OCI-LY3 (cell line): ENCODE measurements around the gene SLC2A6.
A peak's percentile ranks its signal among the peaks of the same experiment; 100 is the strongest.

Source experiments
- H2AFZ ChIP-seq: fragments of 200-600, 300-600 bp; shearing (Covaris generic); 2 replicates; pipeline ENCODE4 v1.6.0; 2014; ENCODE audit warnings: antibody characterized with exemption, low read depth, low read length
- H3K27ac ChIP-seq: fragments of 200-600, 300-600 bp; sonication (generic); 2 replicates; pipeline ENCODE4 v1.5.1; 2014; ENCODE audit warnings: mild to moderate bottlenecking, low read length, moderate library complexity, mixed read lengths
- H3K27me3 ChIP-seq: fragments of 200-600, 300-600 bp; sonication (generic); 2 replicates; pipeline ENCODE4 v1.6.1; 2014; ENCODE audit warnings: low read depth, low read length, mixed read lengths
- H3K36me3 ChIP-seq: fragments of 200-600, 300-600 bp; sonication (generic); replicated peaks from 2 replicates; pipeline ENCODE3; 2014; ENCODE audit warnings: low read depth, low read length, mixed read lengths
- H3K4me1 ChIP-seq: fragments of 300-600, 200-600 bp; sonication (generic); 2 replicates; pipeline ENCODE4 v1.6.1; 2014; ENCODE audit warnings: low read length, mixed read lengths
- H3K4me2 ChIP-seq: fragments of 200-600, 300-600 bp; sonication (generic); 2 replicates; pipeline ENCODE4 v1.6.1; 2014; ENCODE audit warnings: low read length, mixed read lengths
- H3K4me3 ChIP-seq: fragments of 300-600, 200-600 bp; sonication (generic); 2 replicates; pipeline ENCODE4 v1.5.1; 2014; ENCODE audit warnings: antibody characterized with exemption, mild to moderate bottlenecking, low read length, moderate library complexity
- H3K79me2 ChIP-seq: fragments of 300-600, 200-600 bp; shearing (Covaris generic); 2 replicates; pipeline ENCODE4 v1.6.1; 2014; ENCODE audit warnings: mild to moderate bottlenecking, low read length, mixed read lengths
- H3K9ac ChIP-seq: fragments of 300-600, 200-600 bp; shearing (Covaris generic); 2 replicates; pipeline ENCODE4 v1.6.0; 2014; ENCODE audit warnings: mild to moderate bottlenecking, low read length, moderate library complexity
- H3K9me3 ChIP-seq: fragments of 200-600, 300-600 bp; shearing (Covaris generic); 2 replicates; pipeline ENCODE4 v1.6.1; 2014; ENCODE audit warnings: low read length, mixed read lengths; ENCODE audit not compliant: insufficient read depth
- H4K20me1 ChIP-seq: fragments of 200-600, 300-600 bp; sonication (generic); 2 replicates; pipeline ENCODE4 v1.6.1; 2016; ENCODE audit warnings: low read length, mixed read lengths; ENCODE audit not compliant: insufficient read depth
- CTCF ChIP-seq: fragments of 200-600, 300-600 bp; sonication (generic); IDR thresholded peaks from 2 replicates; pipeline ENCODE4 v1.5.1; 2014; ENCODE audit warnings: antibody characterized with exemption, low read length, low read depth
- EZH2phosphoT487 ChIP-seq: fragments of 200-600 bp; shearing (Covaris generic); IDR thresholded peaks from 2 replicates; pipeline ENCODE4 v1.6.1; 2018; ENCODE audit warnings: antibody characterized with exemption, mixed run types, low read depth

Gene SLC2A6

GRCh38 chr9:133460405-133461175 is 18.3 kb downstream of the SLC2A6 start:
- TF ChIP-seq CTCF (no peak), EZH2phosphoT487 (no peak)
- H3K36me3 ChIP-seq: no peaks in the 10 kb centered on the region
- peak overlapping the region; percentile 83 for H3K4me3 ChIP-seq
- H3K9me3 ChIP-seq: no peaks in the 10 kb centered on the region
- peak overlapping the region; percentile 73 for H3K9ac ChIP-seq
- H3K79me2 ChIP-seq: no peaks in the 10 kb centered on the region
- peaks cover 28% of the 10 kb centered on the region for H3K4me1 ChIP-seq
- H3K27me3 ChIP-seq: peaks cover 20% of the 10 kb centered on the region
- H2AFZ ChIP-seq: peak overlapping the region; percentile 80
- peak overlapping the region; percentile 59 for H3K27ac ChIP-seq
- H4K20me1 ChIP-seq: no peaks in the 10 kb centered on the region
- H3K4me2 ChIP-seq: peak overlapping the region; percentile 94

GRCh38 chr9:133459476-133460404 is 19.2 kb downstream of the SLC2A6 start, which contains the start of gene CACFD1:
CACFD1 (plus strand) TSS chr9:133459978; CDS start chr9:133460067, 89 bp downstream.
- H3K36me3 ChIP-seq: no peaks in the 10 kb centered on the region
- H3K27ac ChIP-seq: peak within 1 kb of the TSS; percentile 59
- H4K20me1 ChIP-seq: no peaks in the 10 kb centered on the region
- peaks cover 20% of the 10 kb centered on the region for H3K4me1 ChIP-seq
- H3K27me3 ChIP-seq: peaks cover 20% of the 10 kb centered on the region
- H3K9me3 ChIP-seq: no peaks in the 10 kb centered on the region
- TF ChIP-seq CTCF (no peak), EZH2phosphoT487 (no peak)
- no peaks in the 10 kb centered on the region for H3K79me2 ChIP-seq
- H2AFZ ChIP-seq: peak within 1 kb of the TSS; percentile 80
- peak within 1 kb of the TSS; percentile 94 for H3K4me2 ChIP-seq
- H3K9ac ChIP-seq: peak within 1 kb of the TSS; percentile 73
- H3K4me3 ChIP-seq: peak within 1 kb of the TSS; percentile 83

- no peaks in the 10 kb centered on the region for H3K9me3 ChIP-seq
- peaks cover 12% of the 10 kb centered on the region for H3K4me1 ChIP-seq
- H3K79me2 ChIP-seq: no peaks in the 10 kb centered on the region
- peaks cover 20% of the 10 kb centered on the region for H3K27me3 ChIP-seq
- H4K20me1 ChIP-seq: no peaks in the 10 kb centered on the region
- TF ChIP-seq EZH2phosphoT487 (no peak), CTCF (no peak)
- H3K4me3 ChIP-seq: peak overlapping the region; percentile 83
- H3K9ac ChIP-seq: no peak overlapping the region
- no peaks in the 10 kb centered on the region for H3K36me3 ChIP-seq
- no peak overlapping the region for H3K27ac ChIP-seq
- no peak overlapping the region for H2AFZ ChIP-seq
- H3K4me2 ChIP-seq: peak overlapping the region; percentile 63
Measured at GRCh38 chr9:133458643-133459312, 20.1 kb downstream of the SLC2A6 start.
